ENCODE results near the gene IFT27. TPM values are rescaled to one million over a fixed set of nuclear protein-coding genes. Genes with fewer than 3 reads are reported as not detected.

The IFT27 gene
- total RNA-seq, 6 experiments from 2014 or later: 14.4 to 22.0 (median 17.5) TPM

GRCh38 chr22:36818010-36818642 is 42.2 kb upstream of the IFT27 start:
- no peak for TF ChIP-seq CTCF (IDR thresholded peaks at IDR 0.05)
- H3K4me3 Mint-ChIP-seq: no peak overlapping the region
- H3K27ac Mint-ChIP-seq: no peak overlapping the region
- no peaks in the 10 kb centered on the region for H3K9me3 Mint-ChIP-seq
- H3K36me3 Mint-ChIP-seq (ENCODE audit: low read depth): no peaks in the 10 kb centered on the region
- no peaks in the 10 kb centered on the region for H3K4me1 Mint-ChIP-seq (ENCODE audit: low read depth)
- DNase-seq: no peak
- peaks cover 76% of the 10 kb centered on the region for H3K27me3 Mint-ChIP-seq (ENCODE audit: insufficient read depth)

GRCh38 chr22:36817525-36817848 is 41.6 kb upstream of the IFT27 start:
- Mint-ChIP-seq H3K27ac (no peak overlapping the region), H3K4me3 (no peak overlapping the region), H3K4me1 (ENCODE audit: low read depth) (no peaks in the 10 kb centered on the region), H3K36me3 (ENCODE audit: low read depth) (no peaks in the 10 kb centered on the region), H3K27me3 (ENCODE audit: insufficient read depth) (peaks cover 82% of the 10 kb centered on the region), H3K9me3 (no peaks in the 10 kb centered on the region)
- DNase-seq: no peak
- TF ChIP-seq CTCF (IDR thresholded peaks at IDR 0.05): no peak

- no peaks in the 10 kb centered on the region for H3K4me1 Mint-ChIP-seq (ENCODE audit: low read depth)
- peaks cover 80% of the 10 kb centered on the region for H3K27me3 Mint-ChIP-seq (ENCODE audit: insufficient read depth)
- no peak within 1 kb of the TSS for H3K27ac Mint-ChIP-seq
- DNase-seq: no peak
- no peaks in the 10 kb centered on the region for H3K36me3 Mint-ChIP-seq (ENCODE audit: low read depth)
- no peaks in the 10 kb centered on the region for H3K9me3 Mint-ChIP-seq
- TF ChIP-seq CTCF (IDR thresholded peaks at IDR 0.05): no peak
- no peak within 1 kb of the TSS for H3K4me3 Mint-ChIP-seq
These were observed 41.0 kb upstream of the IFT27 start, which contains the start of gene PVALB for GRCh38 chr22:36816636-36817524. Gene PVALB (minus strand): TSS chr22:36817035. CDS start chr22:36817005, 30 bp downstream.

GRCh38 chr22:36816339-36816635 is 40.4 kb upstream of the IFT27 start:
- Mint-ChIP-seq H3K27ac (no peak overlapping the region), H3K27me3 (ENCODE audit: insufficient read depth) (peaks cover 75% of the 10 kb centered on the region), H3K36me3 (ENCODE audit: low read depth) (no peaks in the 10 kb centered on the region), H3K4me3 (no peak overlapping the region), H3K9me3 (no peaks in the 10 kb centered on the region), H3K4me1 (ENCODE audit: low read depth) (no peaks in the 10 kb centered on the region)
- no peak for DNase-seq
- no peak for TF ChIP-seq CTCF (IDR thresholded peaks at IDR 0.05)

- no peak for DNase-seq
- no peak overlapping the region for H3K4me3 Mint-ChIP-seq
- H3K27ac Mint-ChIP-seq: no peak overlapping the region
- no peaks in the 10 kb centered on the region for H3K36me3 Mint-ChIP-seq (ENCODE audit: low read depth)
- H3K4me1 Mint-ChIP-seq (ENCODE audit: low read depth): no peaks in the 10 kb centered on the region
- H3K27me3 Mint-ChIP-seq (ENCODE audit: insufficient read depth): peaks cover 72% of the 10 kb centered on the region
- H3K9me3 Mint-ChIP-seq: no peaks in the 10 kb centered on the region
- no peak for TF ChIP-seq CTCF (IDR thresholded peaks at IDR 0.05)
These were observed 39.8 kb upstream of the IFT27 start for GRCh38 chr22:36815558-36816338.
